ENCODE measurements around the gene SECISBP2L.
"Not testable (repeated sequence)": the region's sequence is repeated elsewhere in the genome, so short reads cannot be mapped to it uniquely, and the experiment has no call there.

SECISBP2L gene

DNA sequence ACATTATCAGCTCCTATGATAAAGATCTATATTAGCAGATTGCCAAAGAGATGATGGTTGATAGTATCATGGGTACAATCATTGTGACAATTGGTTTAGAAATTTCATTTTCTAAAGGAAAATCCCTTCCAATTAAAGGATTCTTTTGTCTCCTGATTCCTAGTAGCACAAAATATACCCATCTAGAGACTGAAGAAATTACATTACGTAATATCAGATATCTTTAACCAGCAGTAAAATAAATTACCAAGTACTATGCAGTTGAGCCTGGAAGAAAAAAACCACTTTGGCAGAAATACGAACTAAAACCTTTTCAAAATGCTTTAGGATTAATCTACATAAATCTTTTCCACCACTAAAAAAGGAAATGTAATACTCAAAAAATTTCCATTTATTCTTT lies 46.9 kb downstream of the SECISBP2L start:
- no peak for DNase-seq (ENCODE audit: low spot score)

DNA sequence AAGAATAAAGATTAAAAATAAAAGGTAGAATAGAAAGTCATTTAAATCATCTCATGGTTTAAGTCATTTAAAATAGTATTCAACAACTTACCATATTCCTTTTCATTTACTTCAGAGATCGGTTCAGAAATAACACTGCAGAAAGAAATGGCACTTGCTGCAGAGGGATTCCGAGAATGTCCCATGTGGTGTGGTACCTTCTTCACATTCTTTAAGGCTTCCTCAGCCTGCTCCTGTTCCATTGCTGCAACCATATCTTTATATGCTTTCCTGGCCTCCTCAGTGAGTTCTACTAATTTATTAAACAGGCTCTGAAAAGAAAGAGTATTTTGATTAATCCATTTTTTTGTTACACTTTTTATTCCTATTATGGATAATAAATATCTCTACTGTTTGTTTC lies 50.0 kb downstream of the SECISBP2L start:
- DNase-seq (ENCODE audit: low spot score): no peak

GRCh38 chr15:48993380-48993779 lies 52.9 kb downstream of the SECISBP2L start:
- DNase-seq (ENCODE audit: low spot score): no peak

GRCh38 chr15:48992545-48992944 lies 53.7 kb downstream of the SECISBP2L start:
- no peak for DNase-seq (ENCODE audit: low spot score)

- peak; percentile 64 for DNase-seq (ENCODE audit: low spot score)
Measured at GRCh38 chr15:48992096-48992495, 54.1 kb downstream of the SECISBP2L start.

GRCh38 chr15:48989170-48989569 lies 57.1 kb downstream of the SECISBP2L start:
- DNase-seq (ENCODE audit: low spot score): no peak

DNA sequence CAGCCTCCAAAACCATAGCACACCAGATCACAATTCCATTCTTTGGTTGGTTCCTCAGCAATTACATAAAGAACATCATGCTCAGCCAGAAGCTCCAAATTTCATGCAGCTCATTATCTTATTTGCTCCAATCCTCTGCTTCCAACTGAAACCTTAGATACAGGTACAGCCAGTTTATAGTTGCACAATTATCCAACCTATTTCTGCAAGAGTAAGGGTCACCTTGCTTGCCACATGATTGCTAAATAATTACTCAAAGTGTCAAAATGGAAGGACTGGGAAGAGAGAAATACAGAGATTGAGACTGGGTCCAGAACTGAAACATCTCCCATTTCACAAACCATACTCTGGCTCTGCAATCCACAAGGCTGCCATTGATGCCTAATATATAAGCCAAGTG lies 59.1 kb downstream of the SECISBP2L start:
- no peak for DNase-seq (ENCODE audit: low spot score)

GRCh38 chr15:48986240-48986639 lies 60.0 kb downstream of the SECISBP2L start:
- DNase-seq (ENCODE audit: low spot score): no peak

DNA sequence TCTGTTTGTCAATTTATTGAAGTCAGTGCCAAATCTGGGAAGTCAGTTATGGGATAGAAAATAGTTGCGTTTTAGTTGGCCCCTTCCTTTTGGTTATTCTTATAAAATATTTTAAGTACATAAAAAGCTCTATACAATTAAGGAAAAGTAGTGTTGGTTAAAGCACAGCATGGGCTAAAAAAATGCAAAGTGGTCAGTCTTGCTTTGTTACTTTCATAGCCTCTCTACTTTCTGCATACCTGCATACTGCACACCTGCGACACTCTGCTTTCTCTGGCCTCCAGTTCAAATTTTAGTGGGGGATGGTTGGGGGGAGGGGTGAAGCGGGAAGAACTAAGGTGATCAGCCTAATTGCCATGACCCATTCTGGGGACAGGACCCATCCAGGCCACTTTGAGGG lies 60.7 kb downstream of the SECISBP2L start:
- no peak for DNase-seq (ENCODE audit: low spot score)

GRCh38 chr15:48984811-48985352 lies 61.4 kb downstream of the SECISBP2L start:
- no peak for DNase-seq (ENCODE audit: low spot score)

- DNase-seq (ENCODE audit: low spot score): no peak
Measured at GRCh38 chr15:48984021-48984710, 62.1 kb downstream of the SECISBP2L start.

GRCh38 chr15:48983300-48983699 lies 62.9 kb downstream of the SECISBP2L start:
- no peak for DNase-seq (ENCODE audit: low spot score)

DNA sequence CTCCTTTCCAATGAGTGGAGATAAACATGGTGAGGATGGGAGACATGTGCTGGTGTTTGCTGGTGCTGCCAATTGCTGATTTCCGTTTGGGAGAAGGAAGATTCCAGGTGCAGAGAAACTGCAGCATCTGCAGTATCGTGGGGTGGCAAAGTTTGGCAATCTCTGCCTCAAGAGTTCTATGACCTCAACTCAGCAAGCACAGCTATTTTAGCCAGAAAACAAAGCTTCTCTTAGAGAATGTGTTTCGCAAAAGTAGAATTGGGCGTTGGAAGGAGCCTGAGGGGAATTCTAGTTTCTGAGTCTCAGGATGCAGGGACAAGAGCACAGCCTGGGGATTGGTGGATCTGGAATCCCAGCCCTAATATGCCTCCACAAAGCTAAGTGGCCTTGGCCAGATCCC lies 64.3 kb downstream of the SECISBP2L start:
- DNase-seq (ENCODE audit: low spot score): no peak

DNA sequence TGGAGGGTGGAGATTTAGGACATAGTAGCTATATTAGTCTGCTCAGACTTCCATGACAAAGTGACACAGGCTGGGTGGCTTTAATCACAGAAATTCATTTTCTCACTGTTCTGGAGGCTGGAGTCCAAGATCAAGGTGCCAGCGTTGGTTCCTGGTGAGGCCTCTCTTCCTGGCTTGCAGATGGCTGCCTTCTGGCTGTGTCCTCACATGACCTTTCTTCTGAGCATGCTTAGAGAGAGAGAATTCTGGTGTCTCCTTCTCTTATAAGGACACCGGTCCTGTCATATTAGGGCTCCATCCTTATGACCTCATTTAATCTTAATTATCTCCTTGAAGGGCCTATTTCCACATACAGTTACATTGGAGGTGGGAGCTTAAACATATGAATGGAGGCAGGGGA lies 67.6 kb downstream of the SECISBP2L start:
- no peak for DNase-seq (ENCODE audit: low spot score)

DNA sequence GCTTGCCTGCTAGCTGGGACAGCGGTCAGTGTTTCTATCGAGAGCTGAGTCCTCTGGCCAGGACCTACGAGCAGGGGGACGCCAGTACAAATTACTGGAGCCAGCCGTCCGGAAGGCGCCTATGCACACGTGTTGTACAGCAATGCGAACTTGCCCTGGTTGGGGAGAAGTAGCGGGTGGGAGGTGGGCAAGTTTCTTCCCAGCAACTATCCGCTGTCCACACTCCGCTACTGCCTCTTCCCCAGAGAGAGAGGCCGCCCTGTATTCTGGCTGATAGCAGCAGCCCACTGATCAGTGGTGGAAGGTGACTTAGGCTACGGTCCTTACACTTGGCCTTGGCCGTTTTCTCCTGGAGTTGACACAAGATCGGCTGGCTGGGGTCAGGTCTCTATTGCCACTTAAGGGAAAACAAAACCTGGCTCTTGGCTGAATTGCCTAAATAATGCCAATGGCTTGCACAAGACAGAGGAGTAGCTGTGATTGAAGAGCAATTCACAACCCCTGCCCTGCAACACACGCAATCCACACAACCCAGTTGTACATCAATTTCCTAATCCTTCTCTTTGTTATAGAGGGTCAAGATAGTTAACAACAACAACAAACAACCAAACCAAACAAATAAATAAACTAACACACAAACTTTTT lies 69.7 kb downstream of the SECISBP2L start:
- no peak for DNase-seq (ENCODE audit: low spot score)

- peak; percentile 97 for DNase-seq (ENCODE audit: low spot score)
Measured at GRCh38 chr15:48975472-48976419, 70.5 kb downstream of the SECISBP2L start.

DNA sequence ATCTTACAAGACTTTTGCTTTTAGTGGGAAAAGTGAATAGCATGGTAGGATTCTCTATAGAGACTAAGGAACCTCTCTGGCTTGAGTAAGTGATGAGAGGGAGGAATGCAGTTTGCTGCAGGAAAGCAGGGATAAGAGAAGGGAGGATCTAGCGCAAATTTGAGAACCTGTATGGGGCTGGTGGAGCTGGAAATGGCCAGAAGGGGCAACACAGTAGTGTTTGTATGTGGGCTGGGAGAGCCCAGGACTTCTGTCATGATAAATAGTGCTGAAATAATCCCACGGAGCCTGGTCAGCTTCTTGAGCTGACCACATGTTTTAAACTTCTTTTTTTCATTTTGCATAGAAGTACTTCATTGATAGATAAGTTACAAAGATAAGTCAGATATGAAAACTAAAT lies 71.4 kb downstream of the SECISBP2L start:
- DNase-seq (ENCODE audit: low spot score): peak; percentile 55

DNA sequence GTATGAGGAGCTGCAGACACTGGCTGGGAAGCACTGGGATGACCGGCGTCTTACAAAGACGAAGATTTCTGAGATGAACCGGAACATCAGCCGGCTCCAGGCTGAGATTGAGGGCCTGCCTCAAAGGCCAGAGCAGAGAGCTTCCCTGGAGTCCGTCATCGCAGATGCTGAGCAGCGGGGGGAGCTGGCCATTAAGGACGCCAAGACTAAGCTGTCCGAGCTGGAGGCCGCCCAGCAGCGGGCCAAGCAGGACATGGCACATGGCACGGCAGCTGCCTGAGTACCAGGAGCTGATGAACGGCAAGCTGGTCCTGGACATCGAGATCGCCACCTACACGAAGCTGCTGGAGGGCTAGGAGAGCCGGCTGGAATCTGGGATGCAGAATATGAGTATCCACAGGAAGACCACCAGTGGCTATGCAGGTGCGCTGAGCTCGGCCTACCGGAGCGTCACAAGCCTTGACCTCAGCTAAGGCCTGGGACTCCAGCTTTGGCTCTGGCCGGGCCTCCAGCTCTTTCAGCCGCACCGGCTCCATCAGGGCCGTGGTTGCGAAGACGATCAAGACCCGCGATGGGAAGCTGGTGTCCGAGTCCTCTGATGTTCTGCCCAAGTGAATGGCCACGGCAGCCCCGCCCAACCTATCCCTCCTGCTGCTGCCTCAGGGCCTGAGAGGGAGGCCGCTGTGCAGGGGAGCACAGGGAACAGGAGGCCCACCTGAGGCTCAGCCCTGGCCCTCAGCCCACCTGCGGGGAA lies 73.3 kb downstream of the SECISBP2L start:
- no peak for DNase-seq (ENCODE audit: low spot score)

DNA sequence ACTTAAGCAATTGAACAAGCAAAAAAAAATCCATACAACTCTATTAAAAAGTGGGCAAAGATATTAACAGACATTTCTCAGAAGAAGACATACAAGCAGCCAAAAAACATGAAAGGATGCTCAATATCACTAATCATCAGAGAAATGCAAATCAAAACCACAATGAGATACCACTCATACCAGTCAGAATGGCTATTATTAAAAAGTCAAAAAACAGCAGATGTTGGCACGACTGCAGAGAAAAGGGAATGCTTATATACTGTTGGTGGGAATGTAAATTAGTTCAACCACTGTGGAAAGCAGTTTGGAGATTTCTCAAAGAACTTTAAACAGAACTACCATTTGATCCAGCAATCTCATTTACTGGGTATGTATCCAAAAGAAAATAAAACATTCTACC lies 75.3 kb downstream of the SECISBP2L start:
- not testable (repeated sequence) for DNase-seq (ENCODE audit: low spot score)

DNA sequence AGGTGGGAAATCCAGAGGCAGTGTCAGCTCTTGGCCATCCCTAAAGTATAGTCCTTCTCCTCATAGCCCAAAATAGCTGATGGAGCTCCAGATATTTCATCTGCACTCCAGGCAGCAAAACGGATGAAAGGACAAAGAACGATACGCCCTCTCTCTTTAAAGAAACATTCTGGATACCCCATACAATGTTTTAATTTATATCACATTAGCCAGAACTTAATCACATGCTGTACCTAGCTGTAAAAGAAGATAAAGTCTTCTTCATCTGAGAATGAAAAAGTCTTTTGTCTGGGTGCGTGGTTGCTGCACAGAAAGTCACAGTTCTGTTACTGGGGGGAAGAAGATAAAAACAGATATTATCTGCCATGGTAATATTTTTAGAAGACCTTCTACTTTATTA lies 78.2 kb downstream of the SECISBP2L start:
- no peak for DNase-seq (ENCODE audit: low spot score)

GRCh38 chr15:48967336-48967735 lies 78.9 kb downstream of the SECISBP2L start:
- no peak for DNase-seq (ENCODE audit: low spot score)

Data from globus pallidus (tissue), 1 donor.